ENCODE data around the gene LRRIQ4.
A peak's percentile ranks its signal among the peaks of the same experiment; 100 is the strongest.

Gene LRRIQ4

GRCh38 chr3:169813278-169813677 is 608 bp downstream of the LRRIQ4 start:
- H2AFZ ChIP-seq (ENCODE audit: low read depth, low read length, severe bottlenecking) = peak overlapping the region; percentile 78
- H3K4me3 ChIP-seq (ENCODE audit: insufficient read depth, low read length, poor library complexity, severe bottlenecking) = peak overlapping the region; percentile 36
- H3K9ac ChIP-seq (ENCODE audit: low read length) = peak overlapping the region; percentile 39
- TF ChIP-seq CTCF (IDR thresholded peaks at IDR 0.05; ENCODE audit: insufficient read depth, low read length, poor library complexity, severe bottlenecking) = no peak
- no peak for TF ChIP-seq EZH2phosphoT487 (conservative IDR thresholded peaks at IDR 0.05; ENCODE audit: low read length)
- H4K20me1 ChIP-seq (ENCODE audit: low read depth, low read length) = no peaks in the 10 kb centered on the region
- H3F3A ChIP-seq (ENCODE audit: insufficient read depth) = peaks cover 9% of the 10 kb centered on the region; the same call in 1 of the 2 replicates
- H3K9me2 ChIP-seq (replicated peaks; ENCODE audit: insufficient read depth, low read length) = no peaks in the 10 kb centered on the region
- no peaks in the 10 kb centered on the region for H3K27me3 ChIP-seq (ENCODE audit: low read length)
- no peak overlapping the region for H3K27ac ChIP-seq (ENCODE audit: low read depth, low read length)
- H3K79me2 ChIP-seq (ENCODE audit: insufficient read depth, low read length) = no peaks in the 10 kb centered on the region
- H3K9me3 ChIP-seq (ENCODE audit: insufficient read depth, low read length) = no peaks in the 10 kb centered on the region
- no peaks in the 10 kb centered on the region for H3K36me3 ChIP-seq (ENCODE audit: low read length)
- peak overlapping the region; percentile 62 for H3K4me2 ChIP-seq (ENCODE audit: low read depth, low read length, poor library complexity, severe bottlenecking)

- TF ChIP-seq EZH2phosphoT487 (conservative IDR thresholded peaks at IDR 0.05; ENCODE audit: low read length) = no peak
- TF ChIP-seq CTCF (IDR thresholded peaks at IDR 0.05; ENCODE audit: insufficient read depth, low read length, poor library complexity, severe bottlenecking) = peak; percentile 75
- 0 out of 2 replicates have a peak, but pooled peaks cover 9% of the 10 kb centered on the region for H3F3A ChIP-seq (ENCODE audit: insufficient read depth)
- H3K27me3 ChIP-seq (ENCODE audit: low read length) = no peaks in the 10 kb centered on the region
- peak overlapping the region; percentile 39; the same call in 1 of the 2 replicates for H3K9ac ChIP-seq (ENCODE audit: low read length)
- H3K79me2 ChIP-seq (ENCODE audit: insufficient read depth, low read length) = no peaks in the 10 kb centered on the region
- H2AFZ ChIP-seq (ENCODE audit: low read depth, low read length, severe bottlenecking) = peak overlapping the region; percentile 78
- H3K9me2 ChIP-seq (replicated peaks; ENCODE audit: insufficient read depth, low read length) = no peaks in the 10 kb centered on the region
- H3K36me3 ChIP-seq (ENCODE audit: low read length) = no peaks in the 10 kb centered on the region
- H3K4me2 ChIP-seq (ENCODE audit: low read depth, low read length, poor library complexity, severe bottlenecking) = peak overlapping the region; percentile 62
- no peaks in the 10 kb centered on the region for H3K9me3 ChIP-seq (ENCODE audit: insufficient read depth, low read length)
- no peak overlapping the region for H3K27ac ChIP-seq (ENCODE audit: low read depth, low read length)
- H3K4me3 ChIP-seq (ENCODE audit: insufficient read depth, low read length, poor library complexity, severe bottlenecking) = peak overlapping the region; percentile 37
- no peaks in the 10 kb centered on the region for H4K20me1 ChIP-seq (ENCODE audit: low read depth, low read length)
Measured at GRCh38 chr3:169813757-169814517, 1.3 kb downstream of the LRRIQ4 start.

- 0 out of 2 replicates have a peak, but pooled peaks cover 3% of the 10 kb centered on the region for H3F3A ChIP-seq (ENCODE audit: insufficient read depth)
- H3K27me3 ChIP-seq (ENCODE audit: low read length) = no peaks in the 10 kb centered on the region
- H4K20me1 ChIP-seq (ENCODE audit: low read depth, low read length) = no peaks in the 10 kb centered on the region
- H3K4me2 ChIP-seq (ENCODE audit: low read depth, low read length, poor library complexity, severe bottlenecking) = no peak overlapping the region
- H3K9ac ChIP-seq (ENCODE audit: low read length) = no peak overlapping the region
- no peaks in the 10 kb centered on the region for H3K9me3 ChIP-seq (ENCODE audit: insufficient read depth, low read length)
- no peaks in the 10 kb centered on the region for H3K36me3 ChIP-seq (ENCODE audit: low read length)
- H3K79me2 ChIP-seq (ENCODE audit: insufficient read depth, low read length) = no peaks in the 10 kb centered on the region
- no peak for TF ChIP-seq CTCF (IDR thresholded peaks at IDR 0.05; ENCODE audit: insufficient read depth, low read length, poor library complexity, severe bottlenecking)
- TF ChIP-seq EZH2phosphoT487 (conservative IDR thresholded peaks at IDR 0.05; ENCODE audit: low read length) = no peak
- no peak overlapping the region for H3K4me3 ChIP-seq (ENCODE audit: insufficient read depth, low read length, poor library complexity, severe bottlenecking)
- H3K27ac ChIP-seq (ENCODE audit: low read depth, low read length) = no peak overlapping the region
- no peak overlapping the region for H2AFZ ChIP-seq (ENCODE audit: low read depth, low read length, severe bottlenecking)
- no peaks in the 10 kb centered on the region for H3K9me2 ChIP-seq (replicated peaks; ENCODE audit: insufficient read depth, low read length)
Measured at GRCh38 chr3:169815590-169816150, 3.0 kb downstream of the LRRIQ4 start.
